Hepatocyte (in vitro differentiated cells): Measurements from ENCODE around the gene SURF1.

Experiments used
- CTCF ChIP-seq: fragments of 200-600 bp; sonication (generic); IDR thresholded peaks from 2 replicates; pipeline ENCODE4 v1.5.1; 2016; ENCODE audit warnings: antibody characterized with exemption, mild to moderate bottlenecking; ENCODE audit not compliant: poor library complexity
- EZH2 ChIP-seq: fragments of 200-600 bp; sonication (generic); IDR thresholded peaks from 2 replicates; pipeline ENCODE4 v1.6.1; 2016; ENCODE audit warnings: antibody characterized with exemption, mild to moderate bottlenecking, borderline replicate concordance

- no peak for TF ChIP-seq CTCF
- TF ChIP-seq EZH2, result no peak
These were observed 23.3 kb downstream of the SURF1 start for GRCh38 chr9:133333011-133333410.
